ENCODE results near the gene APOM.

DNA sequence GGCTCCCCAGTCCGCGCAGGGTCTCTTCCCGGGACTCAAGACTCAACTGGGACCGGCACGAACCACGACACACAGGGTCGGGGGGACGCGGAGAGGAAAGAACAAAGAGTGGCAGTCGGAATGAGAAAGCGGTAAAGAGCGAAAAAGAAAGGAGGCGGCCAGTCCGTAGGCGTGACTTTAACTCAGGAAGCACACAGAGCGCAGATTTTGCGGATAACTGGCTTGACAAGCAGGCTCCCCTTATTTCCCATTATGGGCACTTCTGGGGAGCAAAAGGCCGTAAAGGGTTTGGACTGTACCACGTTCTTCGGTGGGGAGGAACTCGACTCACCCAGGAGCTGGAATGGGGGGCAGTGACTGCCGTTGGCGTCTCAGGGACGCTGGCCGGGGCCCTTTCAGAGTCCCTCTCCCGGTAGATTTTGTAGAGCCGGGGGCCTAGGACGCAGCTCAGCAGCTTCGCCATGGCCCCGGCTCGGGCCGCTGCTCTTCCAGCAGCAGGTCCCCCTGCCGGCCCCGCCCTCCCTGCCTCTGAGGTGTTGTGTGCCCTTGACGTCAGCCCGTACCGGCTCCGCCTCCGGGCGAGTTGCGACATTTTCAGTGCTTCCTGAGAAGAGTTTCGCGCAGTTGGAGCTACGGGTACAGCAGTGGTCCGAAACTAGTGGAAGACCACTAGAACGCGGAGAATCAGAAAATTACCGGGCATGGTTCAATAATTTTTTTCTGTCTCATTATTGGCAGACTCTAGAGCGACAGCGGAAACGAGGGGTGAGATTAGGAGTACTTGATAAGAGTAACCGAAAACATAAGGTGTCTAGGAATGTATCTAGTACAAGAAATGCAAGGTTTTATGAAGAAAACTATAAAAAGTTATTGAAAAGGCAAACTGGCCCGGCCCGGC, 47.4 kb downstream of the APOM start, which contains the start of gene ABHD16A:
- no peak for TF ChIP-seq ISL1 (CRISPR knock-in tag; IDR thresholded peaks at IDR 0.05)
- TF ChIP-seq, protein P1, sequence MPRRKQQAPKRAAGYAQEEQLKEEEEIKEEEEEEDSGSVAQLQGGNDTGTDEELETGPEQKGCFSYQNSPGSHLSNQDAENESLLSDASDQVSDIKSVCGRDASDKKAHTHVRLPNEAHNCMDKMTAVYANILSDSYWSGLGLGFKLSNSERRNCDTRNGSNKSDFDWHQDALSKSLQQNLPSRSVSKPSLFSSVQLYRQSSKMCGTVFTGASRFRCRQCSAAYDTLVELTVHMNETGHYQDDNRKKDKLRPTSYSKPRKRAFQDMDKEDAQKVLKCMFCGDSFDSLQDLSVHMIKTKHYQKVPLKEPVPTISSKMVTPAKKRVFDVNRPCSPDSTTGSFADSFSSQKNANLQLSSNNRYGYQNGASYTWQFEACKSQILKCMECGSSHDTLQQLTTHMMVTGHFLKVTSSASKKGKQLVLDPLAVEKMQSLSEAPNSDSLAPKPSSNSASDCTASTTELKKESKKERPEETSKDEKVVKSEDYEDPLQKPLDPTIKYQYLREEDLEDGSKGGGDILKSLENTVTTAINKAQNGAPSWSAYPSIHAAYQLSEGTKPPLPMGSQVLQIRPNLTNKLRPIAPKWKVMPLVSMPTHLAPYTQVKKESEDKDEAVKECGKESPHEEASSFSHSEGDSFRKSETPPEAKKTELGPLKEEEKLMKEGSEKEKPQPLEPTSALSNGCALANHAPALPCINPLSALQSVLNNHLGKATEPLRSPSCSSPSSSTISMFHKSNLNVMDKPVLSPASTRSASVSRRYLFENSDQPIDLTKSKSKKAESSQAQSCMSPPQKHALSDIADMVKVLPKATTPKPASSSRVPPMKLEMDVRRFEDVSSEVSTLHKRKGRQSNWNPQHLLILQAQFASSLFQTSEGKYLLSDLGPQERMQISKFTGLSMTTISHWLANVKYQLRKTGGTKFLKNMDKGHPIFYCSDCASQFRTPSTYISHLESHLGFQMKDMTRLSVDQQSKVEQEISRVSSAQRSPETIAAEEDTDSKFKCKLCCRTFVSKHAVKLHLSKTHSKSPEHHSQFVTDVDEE (CRISPR knock-in tag; IDR thresholded peaks at IDR 0.05) = no peak
- TF ChIP-seq BACH2 (CRISPR knock-in tag; IDR thresholded peaks at IDR 0.05; ENCODE audit: borderline replicate concordance) = no peak
- TF ChIP-seq, protein P2, sequence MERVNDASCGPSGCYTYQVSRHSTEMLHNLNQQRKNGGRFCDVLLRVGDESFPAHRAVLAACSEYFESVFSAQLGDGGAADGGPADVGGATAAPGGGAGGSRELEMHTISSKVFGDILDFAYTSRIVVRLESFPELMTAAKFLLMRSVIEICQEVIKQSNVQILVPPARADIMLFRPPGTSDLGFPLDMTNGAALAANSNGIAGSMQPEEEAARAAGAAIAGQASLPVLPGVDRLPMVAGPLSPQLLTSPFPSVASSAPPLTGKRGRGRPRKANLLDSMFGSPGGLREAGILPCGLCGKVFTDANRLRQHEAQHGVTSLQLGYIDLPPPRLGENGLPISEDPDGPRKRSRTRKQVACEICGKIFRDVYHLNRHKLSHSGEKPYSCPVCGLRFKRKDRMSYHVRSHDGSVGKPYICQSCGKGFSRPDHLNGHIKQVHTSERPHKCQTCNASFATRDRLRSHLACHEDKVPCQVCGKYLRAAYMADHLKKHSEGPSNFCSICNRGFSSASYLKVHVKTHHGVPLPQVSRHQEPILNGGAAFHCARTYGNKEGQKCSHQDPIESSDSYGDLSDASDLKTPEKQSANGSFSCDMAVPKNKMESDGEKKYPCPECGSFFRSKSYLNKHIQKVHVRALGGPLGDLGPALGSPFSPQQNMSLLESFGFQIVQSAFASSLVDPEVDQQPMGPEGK (CRISPR knock-in tag; IDR thresholded peaks at IDR 0.05; ENCODE audit: borderline replicate concordance) = no peak

Data from SK-N-SH treated with all-trans-retinoic acid at 6 μM for 48 hours (cell line).